SK-N-MC (cell line): ENCODE results near the gene ALDH1A2.

Experiments
- EZH2 ChIP-seq: fragments of 200-600 bp; sonication (generic); IDR thresholded peaks from one replicate; pipeline ENCODE4 v1.6.1; 2017; ENCODE audit warnings: antibody characterized with exemption
- FOXP2 ChIP-seq: optimal IDR thresholded peaks from 2 replicates; pipeline ENCODE3; 2011; ENCODE audit warnings: mild to moderate bottlenecking, moderate library complexity; ENCODE audit not compliant: insufficient read depth; ENCODE audit errors: extremely low read length, control extremely low read depth
- POLR2AphosphoS5 ChIP-seq: IDR thresholded peaks from 2 replicates; pipeline ENCODE4 v1.6.1; 2012; ENCODE audit warnings: mild to moderate bottlenecking, low read depth, low read length, borderline replicate concordance

- TF ChIP-seq POLR2AphosphoS5 (no peak), EZH2 (no peak), FOXP2 (no peak)
These were observed 42.6 kb upstream of the ALDH1A2 start for GRCh38 chr15:58108117-58108516.
